ENCODE measurements around the gene SLC4A8.

- TF ChIP-seq CTCF (IDR thresholded peaks at IDR 0.05 in 4 of 5, conservative IDR thresholded peaks at IDR 0.05 in 1 of 5): no peak
- TF ChIP-seq POLR2A (IDR thresholded peaks at IDR 0.05): no peak
Observed at GRCh38 chr12:51391283-51392123, 33.1 kb upstream of the SLC4A8 start, which contains the start of gene GALNT6.
